CD4-positive, alpha-beta T cell (primary cell): ENCODE results near the gene TMEM163. TPM values are rescaled to one million over a fixed set of nuclear protein-coding genes. Genes with fewer than 3 reads are reported as not detected.

Source experiments
- ATAC-seq: fragments of 200-7000 bp; cut with Tn5 transposase; one replicate; pipeline ENCODE4 v1.10.0; 2022; ENCODE audit warnings: mild to moderate bottlenecking; ENCODE audit not compliant: poor library complexity
- CTCF ChIA-PET: fragments of 350-600 bp; sonication (Branson Sonifier 250); formaldehyde crosslinking; loops from one replicate; lab custom pipeline; 2021; ENCODE audit warnings: antibody characterized with exemption, inconsistent platforms; lab: Charles Lee
- POLR2A ChIA-PET: fragments of 350-600 bp; sonication (Branson Sonifier 250); formaldehyde crosslinking; loops from one replicate; lab custom pipeline; 2021; ENCODE audit warnings: antibody characterized with exemption, inconsistent platforms; lab: Charles Lee
- DNase-seq, 14 experiments: peaks; one replicate each; pipeline ENCODE4 v3.0.0-alpha.2; 2013 to 2020; ENCODE audit warnings: mixed read lengths in 2 of 14
- H3K27ac ChIP-seq, 2 donors: one replicate each; pipeline versions ENCODE4 v1.5.1 to v1.7.0; 2013; ENCODE audit warnings: low read length in 2 of 2, low read depth in 1 of 2, mild to moderate bottlenecking in 1 of 2
- H3K27me3 ChIP-seq, 2 experiments: 1 replicate in 1 of 2; 2 replicates in 1 of 2; pipeline versions ENCODE4 v1.6.1 to v1.7.0; 2013; ENCODE audit warnings: low read length in 2 of 2, control low read depth in 1 of 2, mild to moderate bottlenecking in 1 of 2, moderate library complexity in 1 of 2; ENCODE audit not compliant: insufficient read depth in 2 of 2, control insufficient read depth in 1 of 2
- H3K36me3 ChIP-seq: one replicate; pipeline ENCODE4 v1.6.1; 2013; ENCODE audit warnings: low read length, control low read depth; ENCODE audit not compliant: insufficient read depth
- H3K4me1 ChIP-seq: one replicate; pipeline ENCODE4 v1.6.1; 2013; ENCODE audit warnings: low read length, control low read depth; ENCODE audit not compliant: insufficient read depth
- H3K4me3 ChIP-seq: one replicate; pipeline ENCODE4 v1.5.1; 2013; ENCODE audit warnings: mild to moderate bottlenecking, low read length, moderate library complexity
- H3K9me3 ChIP-seq, 2 experiments: 1 replicate in 1 of 2; 2 replicates in 1 of 2; pipeline versions ENCODE4 v1.6.1 to v1.7.0; 2013; ENCODE audit warnings: low read length in 2 of 2, mild to moderate bottlenecking in 2 of 2, control low read depth in 1 of 2, moderate library complexity in 1 of 2; ENCODE audit not compliant: control insufficient read depth in 1 of 2, insufficient read depth in 1 of 2
- H3K27ac Mint-ChIP-seq: one replicate; pipeline ENCODE4 v1.8.0; 2020; ENCODE audit warnings: mixed read lengths
- H3K27me3 Mint-ChIP-seq: one replicate; pipeline ENCODE4 v1.8.0; 2021; ENCODE audit warnings: mixed read lengths
- H3K36me3 Mint-ChIP-seq: one replicate; pipeline ENCODE4 v1.8.0; 2021; ENCODE audit warnings: low read depth, mixed read lengths
- H3K4me1 Mint-ChIP-seq: one replicate; pipeline ENCODE4 v1.8.0; 2021; ENCODE audit warnings: low read depth, mixed read lengths
- H3K4me3 Mint-ChIP-seq: one replicate; pipeline ENCODE4 v1.8.0; 2020; ENCODE audit warnings: mild to moderate bottlenecking, mixed read lengths
- H3K9me3 Mint-ChIP-seq: one replicate; pipeline ENCODE4 v1.8.0; 2020; ENCODE audit warnings: mixed read lengths
- CTCF ChIP-seq: fragments of 200-600 bp; IDR thresholded peaks from one replicate; pipeline ENCODE4 v1.8.0; 2022; ENCODE audit warnings: antibody characterized with exemption, mild to moderate bottlenecking
- intact Hi-C, 2 experiments: fragments of 100-400 bp; cut with DNase I in 1 of 2; cut with micrococcal nuclease in 1 of 2; formaldehyde crosslinking; loops; one replicate each; pipeline versions ENCODE4 v1.15.1 to v1.9.0; 2023 to 2025; cut with DNase I, micrococcal nuclease
- total RNA-seq, 174 experiments: library from RNA in 2 of 174; stranded (reverse) in 2 of 174; gene quantifications; one replicate each; pipeline ENCODE4 v1.2.3 and lab custom pipeline; 2021 to 2026

TMEM163 gene
- total RNA-seq, 2 experiments from 2014 or later: 0.14 to 0.47 TPM

GRCh38 chr2:134693359-134694330 lies 25.2 kb downstream of the TMEM163 start:
- no peaks in the 10 kb centered on the region for H3K36me3 Mint-ChIP-seq
- H3K4me1 Mint-ChIP-seq: no peaks in the 10 kb centered on the region
- intact Hi-C loops: loop anchor here (2.0 to 10.0 kb wide), 4 partner anchors 36 to 239 kb away; no protein-coding TSS in a partner anchor
- no peak for TF ChIP-seq CTCF
- H3K27me3 ChIP-seq: peaks cover 0 to 3% of the 10 kb centered on the region in 2 experiments
- no peak overlapping the region for H3K4me3 ChIP-seq
- no peak for ATAC-seq
- no peaks in the 10 kb centered on the region for H3K9me3 Mint-ChIP-seq
- peaks cover 21% of the 10 kb centered on the region for H3K27me3 Mint-ChIP-seq
- no peak overlapping the region for H3K27ac Mint-ChIP-seq
- H3K4me1 ChIP-seq: peaks cover 3% of the 10 kb centered on the region
- H3K9me3 ChIP-seq: no peaks in the 10 kb centered on the region
- H3K27ac ChIP-seq: no peak overlapping the region
- DNase-seq: no peak
- ChIA-PET CTCF (no interaction called here), POLR2A (no interaction called here)
- no peak overlapping the region for H3K4me3 Mint-ChIP-seq
- H3K36me3 ChIP-seq: no peaks in the 10 kb centered on the region

GRCh38 chr2:134692499-134692898 lies 26.3 kb downstream of the TMEM163 start:
- Mint-ChIP-seq H3K9me3 (no peaks in the 10 kb centered on the region), H3K4me3 (no peak overlapping the region), H3K27ac (no peak overlapping the region), H3K36me3 (no peaks in the 10 kb centered on the region), H3K4me1 (no peaks in the 10 kb centered on the region), H3K27me3 (peaks cover 13% of the 10 kb centered on the region)
- Histone ChIP-seq H3K27me3 (peaks cover 0 to 3% of the 10 kb centered on the region in 2 experiments), H3K4me3 (no peak overlapping the region), H3K36me3 (no peaks in the 10 kb centered on the region), H3K4me1 (peaks cover 3% of the 10 kb centered on the region), H3K9me3 (no peaks in the 10 kb centered on the region), H3K27ac (no peak overlapping the region)
- TF ChIP-seq CTCF: peak; percentile 29
- DNase-seq: peak in 3 of 14 experiments; percentile 47 to 60 (median 57)
- peak; percentile 69 for ATAC-seq
- ChIA-PET CTCF (no interaction called here), POLR2A (no interaction called here)
- intact Hi-C loops: loop anchor here (2.0 to 10.0 kb wide), 4 partner anchors 35 to 238 kb away; no protein-coding TSS in a partner anchor

GRCh38 chr2:134690629-134691215 lies 28.1 kb downstream of the TMEM163 start:
- TF ChIP-seq CTCF: no peak
- Mint-ChIP-seq H3K4me3 (no peak overlapping the region), H3K9me3 (no peaks in the 10 kb centered on the region), H3K4me1 (no peaks in the 10 kb centered on the region), H3K36me3 (no peaks in the 10 kb centered on the region), H3K27ac (no peak overlapping the region), H3K27me3 (peaks cover 9% of the 10 kb centered on the region)
- intact Hi-C loops: loop anchor here (5.0 to 10.0 kb wide), 3 partner anchors 33 to 236 kb away; no protein-coding TSS in a partner anchor
- no peak overlapping the region for H3K27ac ChIP-seq
- H3K4me1 ChIP-seq: peaks cover 3% of the 10 kb centered on the region
- no peak for ATAC-seq
- DNase-seq: no peak
- CTCF ChIA-PET: no interaction called here
- no peaks in the 10 kb centered on the region for H3K36me3 ChIP-seq
- H3K4me3 ChIP-seq: no peak overlapping the region
- H3K9me3 ChIP-seq: no peaks in the 10 kb centered on the region
- POLR2A ChIA-PET: no interaction called here
- peaks cover 0 to 3% of the 10 kb centered on the region in 2 experiments for H3K27me3 ChIP-seq
